HL-60 (cell line): ENCODE measurements around the gene COL11A1.

Source experiments
- CTCF ChIP-seq: IDR thresholded peaks from one replicate; pipeline ENCODE4 v1.5.1; 2011; ENCODE audit warnings: low read length, control low read depth, inconsistent platforms; ENCODE audit not compliant: insufficient read depth
- POLR2AphosphoS5 ChIP-seq: IDR thresholded peaks from 2 replicates; pipeline ENCODE4 v1.6.1; 2012; ENCODE audit warnings: low read depth
- SPI1 ChIP-seq: IDR thresholded peaks from 2 replicates; pipeline ENCODE4 v1.6.1; 2012; ENCODE audit warnings: low read depth, mild to moderate bottlenecking, borderline replicate concordance

- no peak for TF ChIP-seq CTCF
- TF ChIP-seq SPI1, result no peak
- no peak for TF ChIP-seq POLR2AphosphoS5
These were observed 51.9 kb downstream of the COL11A1 start for GRCh38 chr1:103056423-103056822.
